ENCODE results near the gene PARP6. TPM values are rescaled to one million over a fixed set of nuclear protein-coding genes. Genes with fewer than 3 reads are reported as not detected.
"Not testable (repeated sequence)": the region's sequence is repeated elsewhere in the genome, so short reads cannot be mapped to it uniquely, and the experiment has no call there.

PARP6 gene
- total RNA-seq, 1 donor = 25.9 TPM

- DNase-seq (ENCODE audit: low read depth) = no peak
- no peak for TF ChIP-seq CTCF (IDR thresholded peaks at IDR 0.05; ENCODE audit: insufficient read depth, low read depth, low read length)
- no peak overlapping the region for H3K4me3 ChIP-seq (ENCODE audit: low read depth, low read length)
These were observed 8.4 kb upstream of the PARP6 start for GRCh38 chr15:72280751-72281150.

GRCh38 chr15:72278737-72279136 lies 6.4 kb upstream of the PARP6 start:
- no peak for DNase-seq (ENCODE audit: low read depth)
- no peak for TF ChIP-seq CTCF (IDR thresholded peaks at IDR 0.05; ENCODE audit: insufficient read depth, low read depth, low read length)
- no peak overlapping the region for H3K4me3 ChIP-seq (ENCODE audit: low read depth, low read length)

- no peak overlapping the region for H3K4me3 ChIP-seq (ENCODE audit: low read depth, low read length)
- DNase-seq (ENCODE audit: low read depth) = no peak
- TF ChIP-seq CTCF (IDR thresholded peaks at IDR 0.05; ENCODE audit: insufficient read depth, low read depth, low read length) = no peak
These were observed 4.0 kb upstream of the PARP6 start for GRCh38 chr15:72276326-72276700.

GRCh38 chr15:72275635-72276325 lies 3.4 kb upstream of the PARP6 start:
- not testable (repeated sequence) for H3K4me3 ChIP-seq (ENCODE audit: low read depth, low read length); DNase-seq (ENCODE audit: low read depth)

- TF ChIP-seq CTCF (IDR thresholded peaks at IDR 0.05; ENCODE audit: insufficient read depth, low read depth, low read length) = no peak
- no peak for DNase-seq (ENCODE audit: low read depth)
- peak overlapping the region; percentile 80 for H3K4me3 ChIP-seq (ENCODE audit: low read depth, low read length)
These were observed 621 bp upstream of the PARP6 start for GRCh38 chr15:72272997-72273352.

- peak; percentile 28 for DNase-seq (ENCODE audit: low read depth)
- TF ChIP-seq CTCF (IDR thresholded peaks at IDR 0.05; ENCODE audit: insufficient read depth, low read depth, low read length) = no peak
These were observed 500 bp downstream of the PARP6 start for GRCh38 chr15:72271895-72272212.

GRCh38 chr15:72271221-72271620 lies 1.1 kb downstream of the PARP6 start:
- no peak for DNase-seq (ENCODE audit: low read depth)
- TF ChIP-seq CTCF (IDR thresholded peaks at IDR 0.05; ENCODE audit: insufficient read depth, low read depth, low read length) = no peak
- H3K4me3 ChIP-seq (ENCODE audit: low read depth, low read length) = peak overlapping the region; percentile 80

More at GRCh38 chr15:72271895-72272212, 500 bp downstream of the PARP6 start:
- H3K4me3 ChIP-seq (ENCODE audit: low read depth, low read length) = peak overlapping the region; percentile 80

All from fibroblast of villous mesenchyme (primary cell).